Measurements from ENCODE around the gene BCL6.

GRCh38 chr3:187777331-187777941, 32.2 kb upstream of the BCL6 start:
- TF ChIP-seq EZH2 (IDR thresholded peaks at IDR 0.05; ENCODE audit: low read length), result no peak
- no peak for TF ChIP-seq CTCF (optimal IDR thresholded peaks at IDR 0.05 in 1 of 3, IDR thresholded peaks at IDR 0.05 in 1 of 3, conservative IDR thresholded peaks at IDR 0.05 in 1 of 3; ENCODE audit: extremely low read depth in 1 of 3, insufficient read depth in 2 of 3, low read length in 3 of 3)
